G401 (cell line): Measurements from ENCODE around the gene CDK2AP2. TPM values are rescaled to one million over a fixed set of nuclear protein-coding genes. Genes with fewer than 3 reads are reported as not detected.
"Not testable (repeated sequence)": the region's sequence is repeated elsewhere in the genome, so short reads cannot be mapped to it uniquely, and the experiment has no call there.

ENCODE experiments used
- DNase-seq: peaks from one replicate; pipeline ENCODE4 v3.0.0-alpha.2; 2015; ENCODE audit warnings: low spot score
- in situ Hi-C: cut with HindIII; loops from 2 replicates; pipeline ENCODE4 v1.10.0; 2016; ENCODE audit warnings: low sequenced_read_pairs, mixed read lengths
- total RNA-seq: library from RNA; depleted of rRNA; stranded (reverse); fragments of >200 nt; shearing (Covaris generic); gene quantifications from 2 replicates; pipeline ENCODE4 v1.2.3, GENCODE V29; 2014; rRNA removed

The CDK2AP2 gene
- total RNA-seq = 36.1 and 36.4 TPM in 2 replicates

DNA sequence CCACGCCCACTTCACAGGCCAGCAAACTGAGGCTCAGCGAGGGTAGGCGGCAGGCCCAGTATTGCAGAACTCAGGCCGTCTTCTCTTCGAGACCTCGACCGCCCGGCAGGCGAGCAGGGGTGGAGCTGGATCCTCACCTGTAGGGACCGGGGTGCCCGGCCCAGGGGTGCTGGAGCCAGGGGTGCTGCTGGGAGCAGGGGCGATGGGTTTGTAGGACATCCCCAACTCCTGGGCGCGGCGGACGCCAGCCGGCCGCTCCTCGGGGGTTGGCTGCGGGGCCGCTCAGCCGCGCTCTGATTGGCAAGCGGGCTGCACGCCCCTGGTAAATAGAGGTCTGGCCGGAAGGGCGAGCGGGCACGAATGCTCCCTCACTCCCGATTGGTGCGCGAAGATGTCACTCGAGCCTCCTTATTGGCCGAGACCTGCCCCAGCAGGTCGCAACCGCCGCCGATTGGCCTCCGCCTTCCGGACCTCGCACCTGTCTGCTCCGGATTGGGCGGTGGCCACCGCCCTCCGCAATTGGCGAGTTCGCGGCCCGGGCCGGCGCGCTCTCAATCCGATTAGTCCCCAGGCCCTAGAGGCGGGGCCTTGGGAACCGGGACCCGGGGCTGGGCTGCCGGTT lies at the start of gene CDK2AP2:
TSS of gene CDK2AP2 (minus strand) at position 299 of the 622 bp plus-strand sequence. CDS start at position 219, 80 bp downstream.
- in situ Hi-C loops = no loop called here

DNA sequence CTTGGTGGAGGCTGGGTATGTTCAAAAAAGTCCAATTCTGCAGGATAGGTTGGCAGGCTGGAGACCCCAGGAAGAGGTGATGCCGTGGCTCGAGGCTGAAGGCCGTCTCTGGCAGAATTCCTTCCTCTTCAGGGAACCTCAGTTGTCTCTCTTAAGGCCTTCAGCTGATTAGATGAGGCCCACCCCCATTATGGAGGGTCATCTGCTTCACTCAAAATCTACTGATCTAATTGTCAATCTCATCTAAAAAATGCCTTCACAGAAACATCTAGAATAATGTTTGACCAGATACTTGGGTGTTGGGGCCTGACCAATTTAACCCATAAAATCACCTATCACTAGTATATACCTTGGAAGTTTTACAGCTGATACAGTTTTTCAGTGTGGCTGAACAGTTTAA lies 48.3 kb upstream of the CDK2AP2 start:
- in situ Hi-C loops = no loop called here
- no peak for DNase-seq

More for the DNA sequence above, at the start of gene CDK2AP2:
- DNase-seq = peak; percentile 99

- in situ Hi-C loops, DNase-seq: not testable (repeated sequence)
Observed at GRCh38 chr11:67551697-67552096, 43.7 kb upstream of the CDK2AP2 start.

DNA sequence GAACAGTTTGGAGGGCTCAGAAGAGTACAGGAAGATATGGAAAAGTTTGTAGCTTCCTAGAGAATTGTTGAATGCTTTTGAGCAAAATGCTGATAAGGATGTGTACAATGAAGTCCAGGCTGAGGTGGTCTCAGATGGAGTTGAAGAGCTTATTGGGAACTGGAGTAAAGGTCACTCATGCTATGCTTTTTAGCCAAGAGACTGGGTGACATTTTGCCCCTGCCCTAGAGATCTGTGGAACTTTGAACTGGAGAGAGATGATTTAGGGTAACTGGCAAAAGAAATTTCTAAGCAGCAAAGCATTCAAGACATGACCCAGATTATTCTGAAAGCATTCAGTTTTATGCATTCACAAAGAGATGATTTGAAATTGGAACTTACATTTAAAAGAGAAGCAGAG lies 43.2 kb upstream of the CDK2AP2 start:
- in situ Hi-C loops = no loop called here
- DNase-seq = no peak

DNA sequence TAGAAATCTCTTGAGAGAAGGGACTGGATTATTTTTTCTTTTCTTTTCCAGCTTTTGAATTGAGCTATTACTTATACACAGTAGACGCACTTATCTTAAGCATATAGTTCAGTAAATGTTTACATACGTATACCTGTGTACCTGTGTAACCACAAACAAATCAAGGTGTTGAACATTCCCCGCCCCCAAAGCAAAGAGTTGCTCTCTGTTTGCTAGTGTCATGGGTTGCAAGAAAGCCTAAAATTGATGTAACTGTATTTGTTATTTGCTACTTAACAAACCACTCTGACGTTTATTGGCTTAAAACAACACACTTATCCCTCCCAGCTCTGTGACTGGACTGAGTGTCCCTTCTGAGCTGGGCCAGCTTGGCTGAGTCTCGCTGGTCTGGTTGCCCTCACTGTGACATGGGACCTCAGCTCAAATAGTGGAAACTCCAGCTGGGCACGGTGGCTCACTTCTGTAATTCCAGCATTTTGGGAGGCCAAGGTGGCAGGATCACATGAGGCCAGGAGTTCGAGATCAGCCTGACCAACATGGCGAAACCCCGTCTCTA lies 40.7 kb upstream of the CDK2AP2 start:
- in situ Hi-C loops = no loop called here
- no peak for DNase-seq

- in situ Hi-C loops, DNase-seq: not testable (repeated sequence)
Observed at GRCh38 chr11:67548112-67548511, 40.1 kb upstream of the CDK2AP2 start.

- no peak for DNase-seq
- in situ Hi-C loops = no loop called here
Observed at GRCh38 chr11:67545280-67545679, 37.3 kb upstream of the CDK2AP2 start.

GRCh38 chr11:67544616-67545242 lies 36.8 kb upstream of the CDK2AP2 start:
- in situ Hi-C loops = no loop called here
- no peak for DNase-seq

DNA sequence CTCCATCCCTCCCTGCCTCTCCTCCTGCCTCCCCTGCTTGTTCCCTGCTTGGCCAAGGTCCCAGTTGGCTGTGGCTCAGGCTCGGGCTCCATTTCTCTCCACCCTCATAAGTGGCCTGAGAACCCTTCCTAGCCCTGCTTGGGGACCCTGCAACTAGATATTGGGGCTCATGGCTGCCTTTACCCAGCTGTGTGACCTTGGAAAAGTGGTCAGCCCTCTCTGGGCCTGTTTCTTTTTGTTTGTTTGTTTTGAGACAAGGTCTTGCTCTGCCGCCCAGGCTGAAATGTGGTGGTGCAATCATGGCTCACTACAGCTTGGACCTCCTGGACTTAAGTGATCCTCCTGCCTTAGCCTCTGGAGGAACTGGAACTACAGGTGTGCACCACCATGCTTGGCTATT lies 35.6 kb upstream of the CDK2AP2 start:
- DNase-seq = no peak
- in situ Hi-C loops = no loop called here

- in situ Hi-C loops = no loop called here
- no peak for DNase-seq
Observed at GRCh38 chr11:67542971-67543370, 35.0 kb upstream of the CDK2AP2 start.

DNA sequence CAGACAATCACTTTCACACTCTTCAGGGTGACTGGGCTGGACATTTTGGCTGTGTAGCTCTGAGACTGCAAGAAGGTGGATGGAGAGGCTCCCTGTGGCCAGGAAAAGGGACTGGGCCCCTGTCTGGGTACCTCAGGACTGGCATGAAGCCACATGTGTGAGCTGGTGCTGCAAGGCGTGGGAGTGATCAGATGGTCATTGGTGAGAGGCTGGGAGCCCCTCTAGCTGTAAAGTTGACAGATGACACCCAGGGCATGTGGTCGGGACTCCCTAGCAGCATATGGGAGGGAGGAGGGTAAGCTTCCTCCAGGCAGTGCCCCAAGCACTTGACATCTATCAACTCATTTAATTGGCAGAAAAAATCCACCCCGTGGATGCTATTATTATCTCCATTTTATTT lies 34.2 kb upstream of the CDK2AP2 start:
- in situ Hi-C loops = no loop called here
- no peak for DNase-seq

DNA sequence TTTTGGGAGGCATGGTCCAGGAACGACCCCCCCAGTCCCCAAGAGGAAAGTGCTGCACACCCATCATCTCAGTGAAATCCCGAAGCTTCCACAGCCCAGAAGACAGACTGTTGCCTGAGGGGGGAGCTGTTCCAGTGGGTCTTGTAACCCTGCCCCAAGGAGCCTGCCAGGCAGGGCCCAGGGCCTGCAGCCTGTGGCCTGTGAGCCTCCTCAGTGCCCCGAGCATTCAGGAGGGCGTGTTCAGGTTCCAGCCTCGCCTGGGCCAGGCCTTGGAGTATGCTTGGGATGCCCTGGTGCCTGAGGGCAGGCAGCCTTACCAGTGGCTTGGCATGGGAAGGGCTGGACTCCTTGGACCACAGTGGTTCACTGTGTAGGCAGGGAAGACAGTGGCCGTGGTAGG lies 33.2 kb upstream of the CDK2AP2 start:
- DNase-seq = no peak
- in situ Hi-C loops = no loop called here

DNA sequence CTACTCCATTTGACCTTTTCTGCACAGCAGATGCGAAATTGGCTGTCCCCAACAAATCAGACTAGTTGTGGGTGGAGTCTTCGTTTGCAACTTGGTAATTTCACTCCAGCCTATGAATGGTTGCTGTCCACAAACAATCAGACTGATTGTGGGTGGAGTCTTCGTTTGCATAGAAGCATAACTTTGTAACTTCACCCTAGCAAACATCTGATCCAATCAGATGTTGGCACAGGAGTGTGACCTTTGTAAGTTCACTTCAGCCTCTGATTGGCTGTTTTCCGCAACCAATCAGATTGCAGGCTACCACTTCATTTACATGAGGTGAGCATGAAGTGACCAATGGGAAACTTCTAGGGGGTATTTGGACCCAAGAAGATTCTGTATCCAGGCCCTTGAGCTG lies 31.6 kb upstream of the CDK2AP2 start:
- in situ Hi-C loops = no loop called here
- no peak for DNase-seq

GRCh38 chr11:67538823-67539505 lies 31.0 kb upstream of the CDK2AP2 start:
- in situ Hi-C loops = no loop called here
- DNase-seq = no peak

- in situ Hi-C loops = no loop called here
- DNase-seq = no peak
Observed at GRCh38 chr11:67538306-67538705, 30.3 kb upstream of the CDK2AP2 start.

GRCh38 chr11:67535561-67535960 lies 27.6 kb upstream of the CDK2AP2 start:
- DNase-seq = no peak
- in situ Hi-C loops = no loop called here

- DNase-seq = no peak
- in situ Hi-C loops = no loop called here
Observed at GRCh38 chr11:67534070-67534679, 26.2 kb upstream of the CDK2AP2 start.

DNA sequence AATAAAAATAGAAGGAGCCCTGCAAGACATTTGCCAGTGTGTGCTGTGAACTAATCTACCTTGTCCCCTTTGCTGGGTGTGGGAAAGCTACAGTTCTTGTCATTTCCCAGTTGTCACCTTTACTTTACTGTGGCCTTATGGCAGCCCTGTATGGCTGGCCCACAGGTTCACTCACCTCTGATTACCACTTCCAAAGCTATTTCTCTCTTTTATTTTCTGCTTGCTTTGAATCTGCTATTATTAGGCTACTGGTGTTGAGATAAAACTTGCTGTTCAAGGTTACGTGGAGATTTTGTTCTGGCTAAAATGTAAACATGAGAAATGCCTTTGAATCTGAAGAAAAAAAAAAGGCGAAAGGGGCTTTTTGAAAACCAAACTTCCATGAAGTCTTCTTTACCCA lies 24.9 kb upstream of the CDK2AP2 start:
- DNase-seq = no peak
- in situ Hi-C loops = no loop called here

DNA sequence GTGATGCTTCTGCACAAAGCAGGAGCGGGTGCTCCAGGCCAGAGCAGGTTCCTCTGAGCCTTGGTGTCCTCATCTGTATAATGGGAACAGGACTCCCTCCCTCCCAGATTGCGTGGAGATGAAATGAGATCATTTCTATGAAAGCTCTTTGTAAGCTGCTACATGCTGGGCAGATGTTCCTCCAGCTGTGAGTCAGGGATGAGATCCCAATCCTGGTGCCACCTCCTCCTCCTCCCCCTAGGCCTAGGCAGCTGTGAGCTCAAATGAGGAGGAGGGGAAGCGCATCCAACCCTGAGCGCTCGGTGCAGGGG lies 22.3 kb upstream of the CDK2AP2 start:
- no peak for DNase-seq
- in situ Hi-C loops = no loop called here

GRCh38 chr11:67528376-67528775 lies 20.4 kb upstream of the CDK2AP2 start:
- in situ Hi-C loops = no loop called here

More at GRCh38 chr11:67528376-67528775, 20.4 kb upstream of the CDK2AP2 start:
- DNase-seq = no peak
